Ovary (tissue), 9 donors: ENCODE measurements around the gene NAT14. TPM values are rescaled to one million over a fixed set of nuclear protein-coding genes. Genes with fewer than 3 reads are reported as not detected.

Experiments
- DNase-seq, 5 donors: peaks; one replicate each; pipeline ENCODE4 v3.0.0-alpha.2; 2019 to 2020
- H3K27ac ChIP-seq, 2 donors: fragments of 200-600 bp; one replicate each; pipeline versions ENCODE4 v1.5.1 to v1.8.0; 2019 to 2022
- H3K27me3 ChIP-seq: fragments of 200-600 bp; one replicate; pipeline ENCODE4 v1.8.0; 2022
- H3K36me3 ChIP-seq: fragments of 200-600 bp; sonication (generic); one replicate; pipeline ENCODE4 v1.5.1; 2019
- H3K4me1 ChIP-seq: one replicate; pipeline ENCODE4 v1.8.1; 2013; ENCODE audit warnings: mild to moderate bottlenecking, moderate library complexity; ENCODE audit not compliant: insufficient read depth
- H3K4me3 ChIP-seq: fragments of 200-600 bp; sonication (generic); one replicate; pipeline ENCODE4 v1.5.1; 2017
- H3K9me3 ChIP-seq, 2 donors: fragments of 200-600 bp in 1 of 2; sonication (generic) in 1 of 2; one replicate each; pipeline versions ENCODE4 v1.5.1 to v1.8.1; 2013 to 2019; ENCODE audit warnings: mild to moderate bottlenecking in 1 of 2, moderate library complexity in 1 of 2
- EP300 ChIP-seq: sonication (generic); formaldehyde crosslinking; IDR thresholded peaks from one replicate; pipeline ENCODE4 v1.6.1; 2017; ENCODE audit warnings: antibody characterized with exemption
- POLR2A ChIP-seq: fragments of 450-650 bp; IDR thresholded peaks from one replicate; pipeline ENCODE4 v1.6.1; 2017; ENCODE audit warnings: antibody characterized with exemption, mild to moderate bottlenecking, moderate library complexity
- WGBS, 3 donors: extraction: QIAGEN DNeasy Blood & Tissue Kit in 1 of 3; methylation state at CpG; one replicate each; pipeline versions ENCODE4 v1.1.5 to v1.1.7; 2013 to 2017; 5-methylcytosine and 5-hydroxymethylcytosine counted together
- intact Hi-C, 4 donors: fragments of 100-400 bp; cut with DNase I; formaldehyde crosslinking; loops; one replicate each; pipeline versions ENCODE4 v1.11.0 to v1.15.1; 2022 to 2023
- polyA plus RNA-seq, 2 donors: library from polyadenylated mRNA; stranded (reverse); fragments of 200-250 nt in 1 of 2; fragments of 350-450 nt in 1 of 2; fragmentation: Illumina TruSeq in 1 of 2; extraction: RNeasy Lipid Tissue Mini Kit (QIAGEN cat#74804) in 1 of 2; gene quantifications; one replicate each; pipeline ENCODE4 v1.2.3, GENCODE V29; 2013 to 2014
- total RNA-seq, 7 donors: library from RNA; depleted of rRNA in 2 of 7; stranded (reverse); fragments of >200 nt in 2 of 7; fragmentation: NEBNext Ultra II Directional in 3 of 7; extraction: Animal tissue kit (Norgen Biotek cat#: 25700) in 3 of 7; gene quantifications; one replicate each; pipeline versions ENCODE4 v1.1.0 to v1.2.4, GENCODE V29; 2016 to 2023
- TF ChIP-seq, protein P1 (sequence below), 3 donors: fragments of 450-650 bp in 2 of 3; fragments of 200-600 bp in 1 of 3; IDR thresholded peaks; one replicate each; pipeline versions ENCODE4 v1.5.1 to v1.8.0; 2016 to 2022; ENCODE audit warnings: antibody characterized with exemption in 3 of 3, mild to moderate bottlenecking in 1 of 3
- donor health status: DM: no; HTN: no; CAD: no; lungs with moderate emphysema.
- donor health status: DM: no; HTN: no; CAD: no.
- donor health status: Bipolar disorder and iron deficiency.
- donor health status: DM: yes; HTN: yes; CAD: no.
- donor health status: DM: no; HTN: no; CAD: no.
- donor health status: DM: yes; HTN: yes; CAD: no.

The NAT14 gene
- total and polyA plus RNA-seq, 9 donors = 3.2 to 40.4 (median 23.5) TPM

DNA sequence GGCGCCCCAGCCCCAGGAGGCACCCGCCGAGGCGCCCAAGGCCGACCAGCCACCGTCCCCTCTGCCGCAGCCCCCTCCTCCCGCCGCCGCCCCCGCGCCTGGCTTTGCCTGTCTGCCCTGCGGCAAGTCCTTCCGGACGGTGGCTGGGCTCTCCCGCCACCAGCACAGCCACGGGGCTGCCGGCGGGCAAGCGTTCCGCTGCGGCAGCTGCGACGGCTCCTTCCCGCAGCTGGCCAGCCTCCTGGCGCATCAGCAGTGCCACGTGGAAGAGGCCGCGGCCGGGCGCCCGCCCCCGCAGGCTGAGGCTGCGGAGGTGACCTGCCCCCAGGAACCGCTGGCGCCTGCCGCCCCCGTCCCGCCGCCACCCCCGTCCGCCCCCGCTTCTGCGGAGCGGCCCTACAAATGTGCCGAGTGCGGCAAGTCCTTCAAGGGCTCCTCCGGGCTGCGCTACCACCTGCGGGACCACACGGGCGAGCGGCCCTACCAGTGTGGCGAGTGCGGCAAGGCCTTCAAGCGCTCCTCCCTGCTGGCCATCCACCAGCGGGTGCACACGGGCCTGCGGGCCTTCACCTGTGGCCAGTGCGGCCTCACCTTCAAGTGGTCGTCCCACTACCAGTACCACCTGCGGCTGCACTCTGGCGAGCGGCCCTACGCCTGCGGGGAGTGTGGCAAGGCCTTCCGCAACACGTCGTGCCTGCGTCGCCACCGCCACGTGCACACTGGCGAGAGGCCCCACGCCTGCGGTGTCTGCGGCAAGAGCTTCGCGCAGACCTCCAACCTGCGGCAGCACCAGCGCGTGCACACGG, 2.6 kb upstream of the NAT14 start:
- TF ChIP-seq EP300 (no peak), POLR2A (no peak)
- TF ChIP-seq, protein P1, sequence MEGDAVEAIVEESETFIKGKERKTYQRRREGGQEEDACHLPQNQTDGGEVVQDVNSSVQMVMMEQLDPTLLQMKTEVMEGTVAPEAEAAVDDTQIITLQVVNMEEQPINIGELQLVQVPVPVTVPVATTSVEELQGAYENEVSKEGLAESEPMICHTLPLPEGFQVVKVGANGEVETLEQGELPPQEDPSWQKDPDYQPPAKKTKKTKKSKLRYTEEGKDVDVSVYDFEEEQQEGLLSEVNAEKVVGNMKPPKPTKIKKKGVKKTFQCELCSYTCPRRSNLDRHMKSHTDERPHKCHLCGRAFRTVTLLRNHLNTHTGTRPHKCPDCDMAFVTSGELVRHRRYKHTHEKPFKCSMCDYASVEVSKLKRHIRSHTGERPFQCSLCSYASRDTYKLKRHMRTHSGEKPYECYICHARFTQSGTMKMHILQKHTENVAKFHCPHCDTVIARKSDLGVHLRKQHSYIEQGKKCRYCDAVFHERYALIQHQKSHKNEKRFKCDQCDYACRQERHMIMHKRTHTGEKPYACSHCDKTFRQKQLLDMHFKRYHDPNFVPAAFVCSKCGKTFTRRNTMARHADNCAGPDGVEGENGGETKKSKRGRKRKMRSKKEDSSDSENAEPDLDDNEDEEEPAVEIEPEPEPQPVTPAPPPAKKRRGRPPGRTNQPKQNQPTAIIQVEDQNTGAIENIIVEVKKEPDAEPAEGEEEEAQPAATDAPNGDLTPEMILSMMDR (IDR thresholded peaks at IDR 0.05) = no peak
- intact Hi-C loops = no loop called here
- Histone ChIP-seq H3K27me3 (no peaks in the 10 kb centered on the region), H3K36me3 (no peaks in the 10 kb centered on the region), H3K4me1 (peaks cover 23% of the 10 kb centered on the region), H3K9me3 (no peaks in the 10 kb centered on the region), H3K27ac (no peak overlapping the region), H3K4me3 (no peak overlapping the region)
- 63 to 77% (median 64%) methylated on average over 73 to 83 of the region's 83 CpGs for WGBS, 3 donors
- DNase-seq = peak in 3 of 5 donors; percentile 48 to 51 (median 50)

DNA sequence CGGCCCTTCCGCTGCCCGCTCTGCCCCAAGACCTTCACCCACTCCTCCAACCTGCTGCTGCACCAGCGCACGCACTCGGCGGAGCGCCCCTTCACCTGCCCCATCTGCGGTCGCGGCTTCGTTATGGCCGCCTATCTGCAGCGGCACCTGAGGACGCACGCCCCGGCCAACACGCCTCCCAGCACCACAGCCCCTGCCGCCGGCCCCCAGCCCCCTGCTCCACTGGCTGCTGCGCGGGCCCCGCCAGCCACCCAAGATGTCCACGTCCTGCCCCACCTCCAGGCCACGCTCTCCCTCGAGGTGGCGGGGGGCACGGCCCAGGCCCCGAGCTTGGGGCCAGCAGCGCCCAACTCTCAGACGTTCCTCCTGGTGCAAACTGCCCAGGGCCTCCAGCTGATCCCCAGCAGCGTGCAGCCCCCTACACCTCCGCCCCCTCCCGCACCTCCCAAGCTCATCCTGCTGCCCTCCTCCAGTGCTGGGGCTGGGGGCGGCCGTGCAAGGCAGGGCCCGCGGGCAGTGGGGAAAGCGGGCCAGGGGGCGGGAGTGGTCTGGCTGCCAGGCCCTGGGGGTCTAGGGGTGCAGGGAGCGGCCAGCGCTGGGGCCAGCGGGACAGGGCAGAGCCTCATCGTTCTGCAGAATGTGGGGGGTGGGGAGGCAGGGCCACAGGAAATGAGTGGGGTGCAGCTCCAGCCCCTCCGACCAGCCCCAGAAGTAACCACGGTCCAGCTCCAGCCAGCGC, 1.9 kb upstream of the NAT14 start:
- peak in 2 of 5 donors; percentile 44 to 48 for DNase-seq

DNA sequence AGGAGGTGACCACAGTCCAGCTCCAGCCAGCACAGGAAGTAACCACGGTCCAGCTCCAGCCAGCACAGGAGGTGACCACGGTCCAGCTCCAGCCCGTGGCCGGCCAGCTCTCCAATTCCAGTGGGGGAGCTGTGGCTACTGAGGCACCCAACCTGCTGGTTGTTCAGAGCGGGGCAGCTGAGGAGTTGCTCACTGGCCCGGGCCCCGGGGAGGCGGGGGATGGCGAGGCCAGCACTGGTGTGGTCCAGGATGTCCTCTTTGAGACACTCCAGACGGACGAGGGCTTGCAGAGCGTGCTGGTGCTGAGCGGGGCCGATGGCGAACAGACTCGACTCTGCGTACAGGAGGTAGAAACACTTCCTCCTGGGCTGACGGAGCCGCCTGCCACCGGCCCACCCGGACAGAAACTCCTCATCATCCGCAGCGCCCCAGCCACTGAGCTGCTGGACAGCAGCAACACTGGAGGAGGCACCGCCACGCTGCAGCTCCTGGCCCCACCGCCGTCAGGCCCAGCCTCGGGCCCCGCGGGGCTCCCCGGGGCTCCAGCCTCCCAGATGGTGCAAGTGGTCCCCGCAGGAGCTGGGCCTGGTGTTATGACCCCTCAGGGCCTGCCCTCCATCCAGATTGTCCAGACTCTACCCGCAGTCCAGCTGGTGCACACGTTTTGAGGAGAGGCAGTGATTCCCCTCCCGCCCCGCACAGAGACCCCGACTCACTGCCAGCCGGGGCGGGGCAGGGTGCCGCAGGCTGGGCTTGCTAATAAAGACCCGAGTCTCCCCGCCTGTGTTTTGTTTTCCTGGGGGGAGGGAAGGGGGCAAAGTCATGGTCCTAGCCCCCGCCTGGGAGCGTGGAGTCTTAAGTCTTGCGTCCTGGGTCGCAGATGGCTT, 1.0 kb upstream of the NAT14 start:
- peak in 3 of 5 donors; percentile 48 to 57 (median 50) for DNase-seq
- Histone ChIP-seq H3K27ac (no peak overlapping the region), H3K36me3 (no peaks in the 10 kb centered on the region), H3K9me3 (no peaks in the 10 kb centered on the region), H3K4me3 (peak overlapping the region; percentile 72), H3K4me1 (peaks cover 28% of the 10 kb centered on the region), H3K27me3 (no peaks in the 10 kb centered on the region)
- intact Hi-C loops = no loop called here
- TF ChIP-seq EP300 (no peak), POLR2A (no peak)
- TF ChIP-seq, protein P1 (IDR thresholded peaks at IDR 0.05) = no peak
- 76 to 83% (median 78%) methylated on average over 34 to 46 of the region's 46 CpGs for WGBS, 3 donors

More for the DNA sequence above, 1.9 kb upstream of the NAT14 start:
- Histone ChIP-seq H3K9me3 (no peaks in the 10 kb centered on the region), H3K4me1 (peaks cover 26% of the 10 kb centered on the region), H3K27me3 (no peaks in the 10 kb centered on the region), H3K4me3 (no peak overlapping the region), H3K36me3 (no peaks in the 10 kb centered on the region), H3K27ac (no peak overlapping the region)
- intact Hi-C loops = no loop called here
- 91 to 94% (median 93%) methylated on average over 46 to 47 of the region's 47 CpGs for WGBS, 3 donors
- TF ChIP-seq POLR2A (no peak), EP300 (no peak)
- TF ChIP-seq, protein P1 (IDR thresholded peaks at IDR 0.05) = no peak

DNA sequence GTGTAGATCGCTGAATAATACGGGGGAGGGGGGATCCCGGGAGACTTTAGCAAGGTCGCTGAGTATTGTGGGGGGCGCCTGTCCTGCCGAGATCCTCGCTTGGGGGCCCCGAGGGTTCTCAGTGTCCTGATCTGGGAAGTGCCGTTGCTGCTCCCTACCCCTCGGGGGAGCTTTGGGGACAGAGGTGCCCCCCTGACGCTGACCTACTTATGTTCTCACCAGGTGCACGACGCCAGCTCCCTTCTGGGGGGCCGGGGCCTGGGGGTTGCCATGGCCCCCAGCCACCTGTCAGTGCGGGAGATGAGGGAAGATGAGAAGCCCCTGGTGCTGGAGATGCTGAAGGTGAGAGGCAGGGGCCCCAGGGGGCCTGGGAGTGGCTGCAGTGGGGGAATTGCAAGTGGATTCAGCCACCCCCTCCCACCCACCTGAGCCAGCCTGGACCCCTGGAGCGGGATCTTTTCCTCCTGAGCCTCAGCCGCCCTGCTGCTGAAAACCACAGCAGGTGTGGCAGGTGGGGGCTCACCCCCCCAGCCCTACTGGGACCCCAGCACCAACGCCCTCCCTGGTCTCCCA, 537 bp downstream of the NAT14 start:
- peak overlapping the region; percentile 85 to 89 for H3K27ac ChIP-seq
- peak in 2 of 5 donors; percentile 50 to 52 for DNase-seq
- peaks cover 28% of the 10 kb centered on the region for H3K4me1 ChIP-seq
- WGBS, 3 donors = 24 to 42% (median 28%) methylated on average over 16 to 18 of the region's 18 CpGs
- TF ChIP-seq, protein P1 (IDR thresholded peaks at IDR 0.05) = no peak
- TF ChIP-seq POLR2A (no peak), EP300 (no peak)
- no peaks in the 10 kb centered on the region for H3K27me3 ChIP-seq
- peak overlapping the region; percentile 72 for H3K4me3 ChIP-seq
- no peaks in the 10 kb centered on the region for H3K9me3 ChIP-seq
- intact Hi-C loops = no loop called here
- no peaks in the 10 kb centered on the region for H3K36me3 ChIP-seq
